Left lung (tissue), 10 donors: ENCODE results near the gene CTAGE6. TPM values are rescaled to one million over a fixed set of nuclear protein-coding genes. Genes with fewer than 3 reads are reported as not detected.
A peak's percentile ranks its signal among the peaks of the same experiment; 100 is the strongest.
"Not testable (repeated sequence)": the region's sequence is repeated elsewhere in the genome, so short reads cannot be mapped to it uniquely, and the experiment has no call there.

Source experiments
- ATAC-seq: fragments of 200-7000 bp; cut with Tn5 transposase; one replicate; pipeline ENCODE4 v1.9.1; 2020; ENCODE audit warnings: moderate library complexity
- DNase-seq, 4 donors: peaks; one replicate each; pipeline ENCODE4 v3.0.0-alpha.2; 2013 to 2020
- H3K27ac ChIP-seq, 2 donors: fragments of 200-600 bp; sonication (generic) in 1 of 2; one replicate each; pipeline versions ENCODE4 v1.5.0 to v1.8.0; 2020 to 2021
- H3K27me3 ChIP-seq, 2 donors: fragments of 200-600 bp; sonication (generic) in 1 of 2; one replicate each; pipeline versions ENCODE4 v1.5.0 to v1.8.0; 2020 to 2021
- H3K36me3 ChIP-seq, 2 donors: fragments of 200-600 bp; sonication (generic) in 1 of 2; one replicate each; pipeline versions ENCODE4 v1.5.0 to v1.8.0; 2020 to 2021
- H3K4me1 ChIP-seq, 2 donors: fragments of 200-600 bp; one replicate each; pipeline ENCODE4 v1.8.0; 2021
- H3K4me3 ChIP-seq, 2 donors: fragments of 200-600 bp; sonication (generic) in 1 of 2; one replicate each; pipeline versions ENCODE4 v1.5.0 to v1.8.0; 2020 to 2021; ENCODE audit warnings: mild to moderate bottlenecking in 1 of 2
- H3K9me3 ChIP-seq, 2 donors: fragments of 200-600 bp; sonication (generic) in 1 of 2; one replicate each; pipeline versions ENCODE4 v1.5.0 to v1.8.0; 2020 to 2021
- intact Hi-C, 2 donors: fragments of 100-400 bp; cut with DNase I; formaldehyde crosslinking; loops; one replicate each; pipeline versions ENCODE4 v1.11.2 to v1.14.2; 2022
- polyA plus RNA-seq, 6 donors: library from polyadenylated mRNA; unstranded; fragments of 120-200 nt; gene quantifications; one replicate each; pipeline ENCODE4 v1.2.1, GENCODE V29; 2013; ENCODE audit not compliant: insufficient read length in 6 of 6
- total RNA-seq, 2 donors: library from RNA; stranded (reverse); fragmentation: NEBNext Ultra II Directional; extraction: Animal tissue kit (Norgen Biotek cat#: 25700); gene quantifications; one replicate each; pipeline ENCODE4 v1.2.1, GENCODE V29; 2021
- TF ChIP-seq, protein P1 (sequence below), 2 donors: fragments of 200-600 bp; sonication (generic) in 1 of 2; IDR thresholded peaks; one replicate each; pipeline versions ENCODE4 v1.5.0 to v1.8.0; 2021; ENCODE audit warnings: antibody characterized with exemption in 2 of 2
- donor health status: DM: no; HTN: yes; CAD: no.
- donor health status: DM: no; HTN: no; CAD: no.

The CTAGE6 gene
- total and polyA plus RNA-seq, 8 donors = 0.10 to 0.97 (median 0.27) TPM; not detected in 3

DNA sequence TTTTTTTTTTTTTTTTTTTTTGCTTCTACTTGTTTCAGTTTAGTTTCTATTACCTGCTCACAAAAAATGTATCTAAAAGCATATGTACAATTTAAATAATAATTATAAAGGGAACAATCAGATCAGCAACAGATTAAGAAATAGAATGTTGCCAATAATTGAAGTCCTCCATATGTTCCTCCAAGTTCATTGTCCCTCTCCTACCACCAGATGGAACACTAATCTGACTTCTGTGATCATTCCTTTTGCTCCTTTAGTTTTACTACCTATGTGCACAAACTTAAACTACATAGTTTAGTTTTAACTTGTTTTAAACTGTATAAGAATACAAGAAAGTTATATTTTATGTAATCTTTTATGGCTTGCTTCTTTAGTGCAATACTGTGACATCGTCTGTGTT is 5.6 kb upstream of the CTAGE6 start:
- H3K27ac ChIP-seq, H3K27me3 ChIP-seq, intact Hi-C loops, H3K4me1 ChIP-seq, H3K9me3 ChIP-seq, DNase-seq, H3K36me3 ChIP-seq, H3K4me3 ChIP-seq: not testable (repeated sequence)
- ATAC-seq = peak; percentile 22

DNA sequence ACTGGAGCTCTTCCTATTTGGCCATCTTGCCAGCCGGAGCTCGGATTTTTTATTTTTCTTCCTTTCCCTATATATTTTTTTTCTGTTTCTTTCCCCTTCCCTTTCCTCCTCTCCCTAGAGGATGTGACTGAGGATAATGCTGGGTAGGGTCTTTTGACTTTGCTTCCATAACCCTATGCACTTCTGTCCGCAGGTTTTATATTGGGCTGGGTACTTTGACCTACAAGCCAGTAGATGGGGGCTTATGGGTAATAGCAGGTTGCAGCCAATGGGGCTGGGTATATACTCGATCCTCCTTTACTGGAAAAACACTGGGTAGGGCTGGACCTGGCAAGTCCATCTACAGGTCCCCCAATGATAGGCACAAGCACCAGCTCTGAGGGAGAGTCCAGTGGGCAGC is 12.2 kb downstream of the CTAGE6 start:
- H3K27ac ChIP-seq, H3K4me1 ChIP-seq, H3K9me3 ChIP-seq, ATAC-seq, intact Hi-C loops, H3K27me3 ChIP-seq, DNase-seq, H3K36me3 ChIP-seq, H3K4me3 ChIP-seq: not testable (repeated sequence)

DNA sequence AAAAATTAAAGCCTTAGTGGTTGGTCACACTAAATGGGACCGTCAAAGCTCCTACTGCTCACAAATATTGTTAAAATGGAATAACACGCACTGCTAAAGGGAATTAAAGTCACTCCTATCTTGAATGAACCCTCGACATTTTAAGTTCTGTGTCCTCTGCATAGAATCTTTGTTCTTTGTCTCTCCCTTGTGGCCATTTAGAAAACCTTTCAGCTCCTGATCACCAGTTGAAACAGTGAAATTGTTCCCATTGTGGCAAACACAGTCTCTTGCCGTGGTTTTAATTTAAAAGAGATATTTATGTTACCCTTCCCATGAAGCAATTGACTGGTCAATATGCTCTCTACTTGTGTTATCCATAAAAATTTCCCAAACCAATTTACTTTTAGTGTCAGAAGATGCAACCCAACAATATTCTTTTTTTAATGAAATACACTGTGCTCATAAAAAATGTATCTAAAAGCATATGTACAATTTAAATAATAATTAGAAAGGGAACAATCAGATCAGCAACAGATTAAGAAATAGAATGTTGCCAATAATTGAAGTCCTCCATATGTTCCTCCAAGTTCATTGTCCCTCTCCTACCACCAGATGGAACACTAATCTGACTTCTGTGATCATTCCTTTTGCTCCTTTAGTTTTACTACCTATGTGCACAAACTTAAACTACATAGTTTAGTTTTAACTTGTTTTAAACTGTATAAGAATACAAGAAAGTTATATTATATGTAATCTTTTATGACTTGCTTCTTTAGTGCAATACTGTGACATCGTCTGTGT is 20.3 kb downstream of the CTAGE6 start:
- H3K4me1 ChIP-seq, H3K4me3 ChIP-seq, H3K36me3 ChIP-seq, intact Hi-C loops, H3K27ac ChIP-seq, H3K27me3 ChIP-seq, H3K9me3 ChIP-seq: not testable (repeated sequence)
- DNase-seq = peak in 2 of 4 donors; percentile 13 to 48
- TF ChIP-seq, protein P1, sequence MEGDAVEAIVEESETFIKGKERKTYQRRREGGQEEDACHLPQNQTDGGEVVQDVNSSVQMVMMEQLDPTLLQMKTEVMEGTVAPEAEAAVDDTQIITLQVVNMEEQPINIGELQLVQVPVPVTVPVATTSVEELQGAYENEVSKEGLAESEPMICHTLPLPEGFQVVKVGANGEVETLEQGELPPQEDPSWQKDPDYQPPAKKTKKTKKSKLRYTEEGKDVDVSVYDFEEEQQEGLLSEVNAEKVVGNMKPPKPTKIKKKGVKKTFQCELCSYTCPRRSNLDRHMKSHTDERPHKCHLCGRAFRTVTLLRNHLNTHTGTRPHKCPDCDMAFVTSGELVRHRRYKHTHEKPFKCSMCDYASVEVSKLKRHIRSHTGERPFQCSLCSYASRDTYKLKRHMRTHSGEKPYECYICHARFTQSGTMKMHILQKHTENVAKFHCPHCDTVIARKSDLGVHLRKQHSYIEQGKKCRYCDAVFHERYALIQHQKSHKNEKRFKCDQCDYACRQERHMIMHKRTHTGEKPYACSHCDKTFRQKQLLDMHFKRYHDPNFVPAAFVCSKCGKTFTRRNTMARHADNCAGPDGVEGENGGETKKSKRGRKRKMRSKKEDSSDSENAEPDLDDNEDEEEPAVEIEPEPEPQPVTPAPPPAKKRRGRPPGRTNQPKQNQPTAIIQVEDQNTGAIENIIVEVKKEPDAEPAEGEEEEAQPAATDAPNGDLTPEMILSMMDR (IDR thresholded peaks at IDR 0.05) = peak; percentile 33 to 45
- ATAC-seq = peak; percentile 84

DNA sequence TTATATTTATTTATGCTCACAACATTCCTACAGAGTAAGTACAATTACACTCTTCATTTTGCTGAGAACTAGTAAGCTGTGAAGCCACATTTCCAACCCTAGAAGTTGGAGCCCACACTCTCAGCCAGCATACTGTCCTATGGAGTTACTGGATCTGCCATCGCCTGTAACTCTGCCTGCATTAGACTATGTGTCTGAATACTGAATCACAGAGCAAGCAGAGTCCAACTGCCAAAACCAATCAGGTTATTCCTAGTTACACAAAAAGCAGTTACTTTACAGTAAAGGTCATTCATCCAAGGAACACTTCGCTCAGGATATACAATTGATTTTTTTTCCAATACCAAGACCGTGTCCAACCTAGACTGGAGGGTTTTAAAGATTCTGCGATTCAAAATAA is 21.5 kb downstream of the CTAGE6 start:
- intact Hi-C loops = no loop called here
- no peaks in the 10 kb centered on the region for H3K4me1 ChIP-seq
- H3K4me3 ChIP-seq = no peak overlapping the region
- no peak overlapping the region for H3K27ac ChIP-seq
- no peaks in the 10 kb centered on the region for H3K27me3 ChIP-seq
- TF ChIP-seq, protein P1 (IDR thresholded peaks at IDR 0.05) = no peak
- ATAC-seq (no peak), DNase-seq (no peak)
- no peaks in the 10 kb centered on the region for H3K36me3 ChIP-seq
- no peaks in the 10 kb centered on the region for H3K9me3 ChIP-seq

DNA sequence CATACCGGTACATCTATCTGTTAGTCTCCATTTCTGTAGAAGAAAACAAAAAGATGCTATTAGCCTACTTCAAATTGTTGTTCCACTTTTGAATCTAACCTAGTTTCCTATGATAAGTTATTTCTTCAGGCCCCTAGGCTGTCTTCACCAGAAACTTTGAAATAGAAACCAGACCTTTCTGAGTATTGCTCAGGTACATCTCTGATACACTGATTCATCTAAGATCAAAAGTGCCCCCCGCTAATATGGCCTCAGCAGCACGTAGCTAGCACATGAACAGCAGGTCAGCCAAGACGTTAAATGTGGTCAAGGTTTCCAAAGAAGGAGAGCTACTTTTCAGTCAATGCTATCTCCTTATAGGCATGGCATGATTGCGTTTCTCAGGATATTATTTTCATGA is 23.6 kb downstream of the CTAGE6 start:
- Histone ChIP-seq H3K36me3 (no peaks in the 10 kb centered on the region), H3K27ac (no peak overlapping the region), H3K27me3 (no peaks in the 10 kb centered on the region), H3K4me1 (no peaks in the 10 kb centered on the region), H3K9me3 (no peaks in the 10 kb centered on the region), H3K4me3 (no peak overlapping the region)
- intact Hi-C loops = no loop called here
- ATAC-seq = no peak
- TF ChIP-seq, protein P1 (IDR thresholded peaks at IDR 0.05) = no peak
- DNase-seq = no peak

DNA sequence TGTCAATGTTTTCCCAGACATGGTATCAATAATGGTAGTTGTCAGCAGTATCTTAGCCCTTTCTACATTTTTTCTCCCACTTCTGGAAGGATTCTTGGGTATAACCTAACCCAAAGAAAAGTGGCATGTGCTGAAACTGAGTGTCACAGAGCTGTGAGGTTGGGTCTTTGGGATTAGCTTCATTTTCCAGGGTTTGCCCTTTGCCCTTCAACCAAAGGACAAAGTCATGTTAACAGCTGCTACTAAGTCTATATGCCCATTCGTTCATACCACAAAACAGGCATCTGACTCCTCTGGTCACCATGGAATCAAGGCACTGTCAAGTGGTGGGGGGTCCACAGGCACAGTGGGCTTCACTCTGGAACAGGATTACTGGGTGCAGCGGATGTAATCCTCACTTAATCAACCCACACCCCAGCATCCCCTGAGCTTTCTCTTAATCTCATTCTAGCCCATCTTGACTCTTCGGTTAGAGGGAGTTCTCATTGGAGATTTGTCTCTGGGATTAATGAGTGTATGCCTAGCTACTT is 29.1 kb downstream of the CTAGE6 start:
- no peak for DNase-seq
- H3K9me3 ChIP-seq = no peaks in the 10 kb centered on the region
- ATAC-seq = no peak
- no peak overlapping the region for H3K4me3 ChIP-seq
- TF ChIP-seq, protein P1 (IDR thresholded peaks at IDR 0.05) = no peak
- no peaks in the 10 kb centered on the region for H3K27me3 ChIP-seq
- H3K36me3 ChIP-seq = no peaks in the 10 kb centered on the region
- no peaks in the 10 kb centered on the region for H3K4me1 ChIP-seq
- no peak overlapping the region for H3K27ac ChIP-seq
- intact Hi-C loops = no loop called here

DNA sequence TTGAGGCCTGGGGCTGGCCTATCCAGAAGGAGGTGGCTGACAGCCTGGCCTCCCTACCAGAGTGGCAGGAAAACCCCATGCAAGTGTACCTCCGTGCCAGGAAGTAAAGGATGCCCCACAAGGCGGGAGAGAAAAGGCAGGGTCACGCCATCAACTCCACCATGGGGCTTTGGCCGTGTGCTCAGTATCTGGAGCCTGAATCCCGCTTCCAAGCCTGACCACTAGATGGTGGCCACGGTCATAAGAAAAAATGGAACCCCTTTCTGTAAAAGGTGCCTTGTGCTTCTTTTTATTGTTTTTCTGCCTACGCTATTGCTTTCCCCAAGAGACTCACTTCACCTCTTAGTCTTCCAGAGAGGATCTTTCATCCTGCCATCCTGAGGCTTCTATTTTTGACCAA is 29.9 kb downstream of the CTAGE6 start:
- H3K4me3 ChIP-seq, H3K9me3 ChIP-seq, intact Hi-C loops, DNase-seq, H3K4me1 ChIP-seq, H3K27ac ChIP-seq, H3K36me3 ChIP-seq, H3K27me3 ChIP-seq: not testable (repeated sequence)
- peak; percentile 76 for ATAC-seq

DNA sequence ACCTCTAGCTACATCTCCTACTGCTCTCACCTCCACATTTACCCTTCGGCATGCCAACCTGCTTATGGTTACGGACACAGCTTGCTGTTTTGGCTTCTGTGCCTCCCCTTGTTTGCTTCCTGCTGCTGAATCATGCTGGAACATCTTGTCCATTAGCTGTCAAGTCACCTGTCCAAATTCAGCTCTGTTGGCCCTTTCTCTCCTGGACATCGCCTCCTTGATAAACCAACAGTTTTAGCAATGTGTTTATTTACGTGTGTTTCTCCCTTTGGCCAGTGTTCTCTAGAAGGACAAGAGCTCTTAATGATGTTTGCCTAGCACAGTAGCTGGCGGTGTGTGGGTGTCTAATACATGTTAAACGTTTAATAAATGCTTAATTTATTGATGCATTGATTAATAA is 31.4 kb downstream of the CTAGE6 start:
- H3K27ac ChIP-seq, DNase-seq, H3K27me3 ChIP-seq, intact Hi-C loops, H3K4me3 ChIP-seq, H3K9me3 ChIP-seq, H3K4me1 ChIP-seq, H3K36me3 ChIP-seq: not testable (repeated sequence)
- ATAC-seq = peak; percentile 22

DNA sequence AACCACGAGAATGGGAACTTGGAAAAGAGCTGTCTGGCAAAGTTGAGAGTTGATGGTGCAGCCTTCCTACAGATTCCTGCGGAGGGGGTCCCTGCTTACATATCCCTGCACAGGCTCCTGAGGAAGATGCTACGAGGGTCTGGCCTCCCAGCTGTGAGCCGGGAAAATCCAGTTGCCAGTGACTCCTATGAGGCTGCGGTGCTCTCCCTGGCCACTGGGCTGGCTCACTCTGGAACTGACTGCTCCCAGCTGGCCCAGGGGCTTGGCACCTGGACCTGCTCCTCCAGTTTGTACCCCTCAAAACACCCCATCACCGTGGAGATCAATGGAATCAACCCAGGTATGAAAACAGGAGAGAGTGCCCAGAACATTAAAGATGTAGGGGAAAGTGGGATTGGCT is 37.2 kb downstream of the CTAGE6 start:
- H3K27me3 ChIP-seq, DNase-seq, H3K27ac ChIP-seq, intact Hi-C loops, H3K36me3 ChIP-seq, H3K4me1 ChIP-seq, ATAC-seq, H3K4me3 ChIP-seq, H3K9me3 ChIP-seq: not testable (repeated sequence)
